HG03520 (cell line): ENCODE measurements around the gene POPDC2.

Source experiments
- ATAC-seq: cut with Tn5 transposase; IDR thresholded peaks from one replicate; pipeline ENCODE4 v1.9.1; 2021; ENCODE audit warnings: mild to moderate bottlenecking, moderate library complexity; ENCODE audit not compliant: unreplicated experiment

Gene POPDC2

DNA sequence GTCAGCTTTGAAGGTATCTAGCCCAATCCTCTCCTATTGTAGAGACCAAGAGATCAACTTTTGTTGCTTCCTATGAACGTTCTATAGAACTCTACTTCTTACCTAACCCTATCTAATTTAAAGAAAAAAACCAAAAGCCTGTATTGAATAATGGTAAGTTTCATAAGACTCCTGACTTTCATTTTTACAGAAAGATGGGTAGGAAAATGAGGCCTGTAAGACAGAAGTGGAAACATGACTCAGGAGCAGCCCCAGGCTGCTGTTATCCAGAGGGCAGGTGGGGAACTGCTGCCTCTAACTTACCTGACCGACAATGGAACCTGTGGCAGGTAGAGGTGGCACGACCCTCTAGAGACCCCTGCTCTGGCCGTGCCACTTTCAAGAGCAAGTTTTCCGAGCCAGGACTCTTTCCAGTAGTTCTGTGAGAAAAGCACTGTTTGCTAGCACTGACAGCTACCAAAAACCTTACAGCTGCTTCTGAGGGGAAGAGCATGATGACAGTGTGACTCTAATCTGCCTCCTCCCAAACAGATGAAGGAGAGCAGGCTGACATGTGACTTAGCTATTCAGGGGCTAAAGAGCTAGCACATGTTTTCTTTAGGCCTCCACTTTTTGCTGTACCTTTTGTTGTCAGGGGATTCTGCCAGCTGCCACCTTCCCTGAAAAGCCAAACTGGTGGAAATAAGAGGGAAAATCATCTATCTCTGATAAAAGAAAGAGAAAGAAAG is 17.5 kb downstream of the POPDC2 start:
- ATAC-seq = no peak

DNA sequence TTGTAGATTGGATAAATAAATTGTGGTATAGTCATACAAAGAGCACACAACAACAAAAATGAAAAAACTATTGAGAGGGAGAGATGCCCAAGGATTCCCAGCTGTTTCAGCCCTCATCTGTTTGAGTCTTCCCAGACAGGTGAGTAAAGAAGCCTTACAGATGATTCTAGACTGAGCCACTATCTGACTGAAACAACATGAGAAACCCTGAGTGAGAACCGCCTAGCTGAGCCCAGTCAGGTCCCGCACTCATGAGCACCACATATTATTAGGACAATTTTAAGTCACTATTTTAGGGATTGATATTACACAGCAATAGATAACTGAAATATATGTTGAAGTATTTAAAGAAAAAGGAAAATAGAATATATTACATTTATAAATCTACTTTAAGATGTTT is 19.0 kb downstream of the POPDC2 start:
- ATAC-seq = no peak

GRCh38 chr3:119639494-119640350 is 20.7 kb downstream of the POPDC2 start:
- no peak for ATAC-seq

DNA sequence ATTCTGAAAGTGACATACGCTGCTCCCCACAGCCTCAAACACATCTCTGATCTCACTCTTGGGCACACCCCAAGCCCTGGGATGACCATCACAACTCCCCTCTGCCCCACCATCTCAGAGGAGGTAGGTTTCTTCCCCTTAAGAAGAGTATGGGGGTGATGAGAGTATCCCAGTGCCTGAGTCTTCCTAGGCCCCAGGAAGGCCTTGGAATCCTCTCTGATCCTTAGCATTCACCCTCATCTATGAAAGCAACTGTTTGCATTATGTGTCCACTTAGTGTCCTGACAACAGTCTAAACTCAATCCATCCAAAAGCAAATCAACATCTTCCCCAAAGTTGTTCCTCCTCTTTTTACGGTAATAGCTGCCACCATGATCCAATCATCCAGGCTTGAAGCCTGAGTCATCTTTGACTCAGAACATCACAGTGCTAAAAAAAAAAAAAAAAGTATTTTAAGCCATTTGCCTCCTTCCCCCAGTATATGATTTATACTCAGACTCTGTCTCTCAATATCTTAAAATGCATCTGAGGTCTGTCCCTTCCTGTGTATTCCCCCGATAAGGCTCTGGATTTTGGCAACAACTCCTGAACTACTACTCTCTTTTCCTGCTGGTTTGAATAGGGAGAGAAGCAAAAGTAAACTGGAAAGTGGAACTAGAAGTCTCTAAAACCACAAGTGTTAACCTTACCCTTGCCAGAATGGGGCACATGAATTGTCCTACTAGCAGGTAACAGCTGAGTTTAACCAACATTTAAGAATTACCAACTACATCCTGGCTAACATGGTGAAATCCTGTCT is 22.5 kb downstream of the POPDC2 start:
- ATAC-seq = peak; percentile 23

DNA sequence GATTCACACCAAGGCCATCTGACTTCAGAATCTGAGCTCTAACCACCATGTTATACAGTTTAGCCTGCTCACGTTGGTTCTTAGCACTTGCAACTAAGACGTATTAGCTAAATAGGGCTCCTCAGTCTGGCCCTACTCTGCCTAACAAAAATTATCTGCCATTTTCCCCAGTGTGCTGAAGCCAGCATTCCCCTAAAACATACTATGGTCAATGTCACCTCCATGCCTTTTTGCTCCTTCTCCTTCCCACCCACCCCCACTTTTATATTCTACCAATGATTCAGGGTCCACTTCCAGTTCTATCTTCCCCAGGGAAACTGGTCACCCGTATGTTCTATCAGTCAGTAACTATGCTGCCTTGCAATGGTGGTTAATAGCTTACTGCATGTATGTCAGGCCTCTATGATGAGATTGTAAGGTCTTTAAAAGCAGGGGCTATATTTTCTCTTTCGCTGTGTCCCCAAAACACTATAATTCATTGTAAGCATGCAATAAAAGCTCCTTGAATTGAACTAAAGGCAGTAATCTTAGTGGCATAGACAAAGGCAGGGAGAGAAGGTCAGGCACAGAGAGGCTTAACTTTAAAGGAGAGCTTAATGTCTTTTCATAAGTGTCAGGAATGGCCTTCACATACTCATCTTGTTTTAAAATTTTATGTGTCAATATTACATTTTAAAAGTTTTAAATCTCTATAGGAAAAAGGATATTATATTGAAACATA is 23.3 kb downstream of the POPDC2 start:
- ATAC-seq = no peak

GRCh38 chr3:119636249-119636648 is 24.1 kb downstream of the POPDC2 start:
- no peak for ATAC-seq

- no peak for ATAC-seq
Measured at GRCh38 chr3:119635719-119636118, 24.7 kb downstream of the POPDC2 start.

- no peak for ATAC-seq
Measured at GRCh38 chr3:119632829-119633228, 27.6 kb downstream of the POPDC2 start.

DNA sequence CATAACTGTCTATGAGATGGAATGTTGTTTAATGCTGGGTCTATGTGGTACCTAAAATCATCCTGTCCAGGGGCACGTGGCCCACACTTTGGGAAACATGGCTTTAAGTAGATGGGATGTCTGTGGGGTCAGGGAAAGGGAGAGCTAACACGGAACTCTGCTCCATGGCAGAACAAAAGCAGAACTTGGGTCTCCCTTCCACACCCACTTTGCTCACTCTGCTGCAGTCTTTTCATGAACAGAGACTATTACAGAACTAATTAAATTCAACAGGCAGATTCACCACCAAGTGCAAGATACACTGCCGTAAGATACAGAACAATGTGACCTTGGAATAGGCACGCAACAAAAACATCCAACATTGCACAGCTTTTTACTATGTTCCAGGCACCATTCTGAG is 28.2 kb downstream of the POPDC2 start:
- ATAC-seq = no peak

DNA sequence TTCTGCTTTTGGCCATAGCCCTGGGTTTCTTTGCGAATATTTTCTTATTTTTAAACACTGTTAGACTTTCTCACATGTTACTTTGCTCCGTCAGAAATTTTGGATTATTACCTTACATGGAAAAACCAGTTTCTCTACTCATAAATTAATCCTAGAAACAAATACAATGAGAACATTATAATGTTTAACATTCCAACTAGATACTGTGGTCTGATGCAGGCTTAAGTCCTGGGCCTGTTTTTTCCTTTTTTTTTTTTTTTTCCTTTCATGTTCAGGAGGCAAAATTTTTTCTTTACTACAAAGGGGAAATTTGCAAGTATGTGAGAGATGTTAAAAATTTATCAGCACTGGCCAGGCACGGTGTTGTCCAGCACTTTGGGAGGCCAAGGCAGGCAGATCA is 28.9 kb downstream of the POPDC2 start:
- ATAC-seq = no peak

DNA sequence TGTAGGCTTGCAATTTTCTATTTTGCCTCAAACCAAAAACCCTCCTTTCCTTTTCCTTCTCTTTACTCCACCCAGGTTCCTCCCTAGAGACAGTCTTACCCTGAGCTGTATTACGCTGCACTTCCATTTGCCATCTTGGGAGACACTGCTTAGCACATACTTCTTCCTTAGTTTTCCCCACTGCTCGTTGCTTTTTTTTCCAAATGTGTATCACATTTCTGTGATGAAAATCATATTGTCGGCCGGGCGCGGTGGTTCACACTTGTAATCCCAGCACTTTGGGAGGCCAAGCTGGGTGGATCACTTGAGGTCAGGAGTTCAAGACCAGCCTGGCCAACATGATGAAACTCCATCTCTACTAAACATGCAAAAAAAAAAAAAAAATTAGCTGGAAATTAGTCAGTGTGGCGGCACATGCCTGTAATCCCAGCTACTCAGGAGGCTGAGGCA is 29.5 kb downstream of the POPDC2 start:
- no peak for ATAC-seq

DNA sequence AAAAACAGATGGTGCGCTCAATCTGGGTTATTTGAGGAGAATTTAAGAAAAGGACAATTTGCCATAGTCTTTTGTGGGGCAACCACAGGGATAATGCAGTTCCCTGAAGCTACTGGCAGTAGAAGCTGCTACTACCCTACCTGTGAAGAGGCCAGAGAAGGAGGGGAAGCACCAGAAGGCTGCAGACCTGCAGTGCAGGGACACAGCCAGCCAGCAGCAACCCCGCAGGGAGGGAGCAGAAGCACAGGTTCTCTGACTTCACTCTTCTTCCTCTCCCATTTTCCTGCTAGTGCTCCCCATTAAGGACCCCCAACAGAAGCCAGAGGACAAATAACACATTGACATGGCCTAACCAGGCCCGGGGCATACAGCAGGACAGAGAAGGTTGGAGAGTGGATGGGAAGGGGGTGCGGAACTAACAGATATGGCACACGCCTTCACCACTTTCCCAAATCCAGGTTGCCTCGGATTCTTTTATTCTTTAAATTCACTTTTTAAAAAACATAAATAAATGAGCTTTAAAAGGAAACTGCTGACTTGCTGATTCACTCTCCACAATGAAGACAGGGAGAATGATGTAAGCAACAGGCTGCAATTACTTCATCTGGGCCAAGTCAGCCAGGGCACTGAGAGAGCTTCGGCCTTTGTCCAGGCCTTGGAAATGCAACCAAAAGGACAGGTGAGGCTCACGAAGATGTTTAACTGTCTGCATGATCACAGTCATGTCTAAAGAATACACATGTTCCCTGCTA is 30.1 kb downstream of the POPDC2 start:
- no peak for ATAC-seq

DNA sequence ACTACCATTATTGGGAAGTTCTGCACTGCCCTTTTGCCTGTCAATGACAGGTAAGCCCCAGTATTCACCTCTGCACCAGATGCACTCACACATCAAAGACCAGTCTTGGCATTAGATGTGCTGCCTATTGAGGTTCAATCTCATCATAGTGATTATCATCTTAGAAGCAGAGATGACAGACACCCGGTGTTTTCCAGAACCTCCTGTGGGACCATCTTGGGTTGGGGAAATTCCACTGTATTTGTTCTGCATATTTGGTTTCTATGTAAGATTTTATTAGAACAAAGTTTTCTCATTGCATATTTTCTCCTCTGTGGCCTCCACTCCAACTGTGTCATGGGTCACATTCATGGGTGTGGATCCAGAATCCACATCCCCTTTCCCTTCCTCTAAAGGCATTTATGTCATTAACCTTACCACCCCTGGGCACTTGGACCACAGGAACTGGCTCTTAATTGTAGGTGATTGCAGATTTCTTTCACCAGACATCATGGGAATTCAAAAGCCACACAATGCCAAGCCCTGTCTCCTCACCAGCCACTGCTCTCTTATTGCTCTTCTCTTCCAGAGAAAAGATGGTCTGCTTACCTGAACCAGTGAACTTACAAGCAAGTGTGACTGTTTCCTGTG is 31.5 kb downstream of the POPDC2 start:
- peak; percentile 30 for ATAC-seq

GRCh38 chr3:119628390-119628789 is 32.0 kb downstream of the POPDC2 start:
- ATAC-seq = peak; percentile 46

DNA sequence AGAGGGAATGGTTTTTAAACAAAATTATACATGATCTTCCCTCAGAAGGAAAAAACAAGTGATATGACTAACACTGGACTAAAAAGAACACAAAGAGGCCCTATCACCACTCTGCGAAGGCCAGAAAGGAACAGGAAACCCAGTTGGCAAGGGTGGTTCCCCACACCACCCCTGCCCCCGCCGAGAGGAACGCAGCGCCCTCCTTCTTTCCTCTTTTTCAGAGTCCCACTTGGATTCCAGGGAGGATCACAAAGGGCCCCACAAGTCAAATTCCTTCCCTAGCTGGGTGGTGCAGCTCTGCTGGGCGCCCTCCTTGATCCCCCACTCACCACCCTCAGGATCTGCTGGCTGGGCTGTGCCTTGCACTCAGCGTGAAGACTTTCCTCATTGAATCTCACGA is 32.9 kb downstream of the POPDC2 start:
- ATAC-seq = no peak

DNA sequence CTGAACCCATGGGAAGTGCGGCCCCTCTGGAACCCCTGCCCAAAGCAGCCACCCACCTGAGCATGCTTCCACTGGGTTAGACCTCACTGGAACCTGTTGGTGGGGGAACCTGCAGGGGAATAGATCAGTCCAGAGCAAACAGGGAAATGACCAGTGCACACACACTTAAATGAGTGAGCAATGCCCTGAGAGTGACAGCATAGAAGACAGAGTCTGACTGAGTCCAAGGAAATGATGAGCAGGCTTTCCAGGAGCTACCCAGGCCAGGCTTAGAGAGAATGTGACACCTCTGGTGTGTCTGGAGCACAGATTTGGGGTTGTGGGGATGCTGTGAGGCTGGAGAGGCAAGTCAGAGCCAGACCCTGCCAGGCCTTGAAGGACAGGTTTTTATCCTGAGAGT is 34.2 kb downstream of the POPDC2 start:
- ATAC-seq = no peak

- no peak for ATAC-seq
Measured at GRCh38 chr3:119625451-119626153, 34.8 kb downstream of the POPDC2 start.

DNA sequence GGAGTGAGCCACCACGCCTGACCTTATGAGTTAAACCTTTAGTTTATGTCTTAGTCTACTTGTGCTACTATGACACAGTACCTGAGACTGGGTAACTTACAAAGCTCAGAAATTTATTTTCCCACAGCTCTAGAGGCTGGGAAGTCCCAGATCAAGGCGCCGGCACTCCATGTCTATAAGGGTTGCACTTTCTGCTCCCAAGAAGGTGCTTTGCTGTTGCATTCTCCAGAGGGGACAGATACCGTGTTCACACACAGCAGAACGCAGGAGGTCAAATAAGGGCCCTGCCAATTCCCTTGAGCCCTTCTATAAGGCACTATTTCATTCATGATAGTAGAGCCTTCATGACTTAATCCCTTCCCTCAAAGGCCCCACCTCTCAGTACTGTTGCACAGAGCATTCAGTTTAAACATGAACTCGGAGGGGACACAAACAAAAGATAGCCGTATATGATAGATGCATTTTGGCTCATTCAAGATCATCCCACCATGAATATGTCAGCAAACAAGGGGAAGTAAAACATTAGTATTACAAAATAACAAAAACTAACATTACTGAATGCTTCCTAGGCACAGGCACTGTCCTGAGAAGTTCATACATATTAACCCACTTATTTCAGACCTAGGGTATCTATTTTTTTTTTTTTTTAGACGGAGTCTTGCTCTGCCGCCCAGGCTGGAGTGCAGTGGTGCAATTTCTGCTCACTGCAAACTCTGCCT is 36.2 kb downstream of the POPDC2 start:
- ATAC-seq = no peak
